Measurements from ENCODE around the gene ZNF219.
A peak's percentile ranks its signal among the peaks of the same experiment; 100 is the strongest.

ZNF219 gene

GRCh38 chr14:21084998-21085853 lies 13.2 kb downstream of the ZNF219 start:
- in situ Hi-C loops (cut with MboI; ENCODE audit: low sequenced_read_pairs, unreplicated experiment) = no loop called here
- TF ChIP-seq CTCF (IDR thresholded peaks at IDR 0.05; ENCODE audit: borderline replicate concordance, control extremely low read depth, extremely low read depth, insufficient read depth, missing control alignments) = no peak
- DNase-seq (ENCODE audit: low spot score) = peak; percentile 17

- peak; percentile 17 for DNase-seq (ENCODE audit: low spot score)
- in situ Hi-C loops (cut with MboI; ENCODE audit: low sequenced_read_pairs, unreplicated experiment) = no loop called here
- TF ChIP-seq CTCF (IDR thresholded peaks at IDR 0.05; ENCODE audit: borderline replicate concordance, control extremely low read depth, extremely low read depth, insufficient read depth, missing control alignments) = no peak
Observed at GRCh38 chr14:21084396-21084795, 14.1 kb downstream of the ZNF219 start.

- in situ Hi-C loops (cut with MboI; ENCODE audit: low sequenced_read_pairs, unreplicated experiment) = no loop called here
- no peak for TF ChIP-seq CTCF (IDR thresholded peaks at IDR 0.05; ENCODE audit: borderline replicate concordance, control extremely low read depth, extremely low read depth, insufficient read depth, missing control alignments)
- peak; percentile 15 for DNase-seq (ENCODE audit: low spot score)
Observed at GRCh38 chr14:21083565-21084325, 14.7 kb downstream of the ZNF219 start.

GRCh38 chr14:21081521-21082142 lies 16.8 kb downstream of the ZNF219 start:
- DNase-seq (ENCODE audit: low spot score) = peak; percentile 23
- TF ChIP-seq CTCF (IDR thresholded peaks at IDR 0.05; ENCODE audit: borderline replicate concordance, control extremely low read depth, extremely low read depth, insufficient read depth, missing control alignments) = no peak
- in situ Hi-C loops (cut with MboI; ENCODE audit: low sequenced_read_pairs, unreplicated experiment) = no loop called here

- no peak for TF ChIP-seq CTCF (IDR thresholded peaks at IDR 0.05; ENCODE audit: borderline replicate concordance, control extremely low read depth, extremely low read depth, insufficient read depth, missing control alignments)
- in situ Hi-C loops (cut with MboI; ENCODE audit: low sequenced_read_pairs, unreplicated experiment) = no loop called here
- no peak for DNase-seq (ENCODE audit: low spot score)
Observed at GRCh38 chr14:21078726-21079125, 19.7 kb downstream of the ZNF219 start.

GRCh38 chr14:21078287-21078686 lies 20.2 kb downstream of the ZNF219 start:
- in situ Hi-C loops (cut with MboI; ENCODE audit: low sequenced_read_pairs, unreplicated experiment) = no loop called here
- no peak for TF ChIP-seq CTCF (IDR thresholded peaks at IDR 0.05; ENCODE audit: borderline replicate concordance, control extremely low read depth, extremely low read depth, insufficient read depth, missing control alignments)
- DNase-seq (ENCODE audit: low spot score) = peak; percentile 16

Data from GM13976 (cell line).